Neural crest cell (in vitro differentiated cells): ENCODE data around the gene HDAC2. TPM values are rescaled to one million over a fixed set of nuclear protein-coding genes. Genes with fewer than 3 reads are reported as not detected.
"Not testable (repeated sequence)": the region's sequence is repeated elsewhere in the genome, so short reads cannot be mapped to it uniquely, and the experiment has no call there.

Experiments used
- DNase-seq: peaks from one replicate; pipeline ENCODE4 v3.0.0; 2021; ENCODE audit warnings: low read depth, mixed read lengths, low spot score
- H3K27ac Mint-ChIP-seq: one replicate; pipeline ENCODE4 v1.8.0; 2021; ENCODE audit warnings: mild to moderate bottlenecking, mixed read lengths; ENCODE audit not compliant: unreplicated experiment
- H3K27me3 Mint-ChIP-seq: 2 replicates; pipeline ENCODE4 v1.8.0; 2021; ENCODE audit warnings: low read depth, mild to moderate bottlenecking, mixed read lengths
- H3K36me3 Mint-ChIP-seq: 2 replicates; pipeline ENCODE4 v1.8.0; 2021; ENCODE audit warnings: low read depth, mild to moderate bottlenecking, mixed read lengths
- H3K4me1 Mint-ChIP-seq: 2 replicates; pipeline ENCODE4 v1.8.0; 2021; ENCODE audit warnings: mixed read lengths
- H3K4me3 Mint-ChIP-seq: one replicate; pipeline ENCODE4 v1.8.0; 2021; ENCODE audit warnings: mild to moderate bottlenecking, mixed read lengths
- H3K9me3 Mint-ChIP-seq: 2 replicates; pipeline ENCODE4 v1.8.0; 2021; ENCODE audit warnings: mixed read lengths
- CTCF ChIP-seq: fragments of 200-600 bp; sonication (generic); conservative IDR thresholded peaks from 2 replicates; pipeline ENCODE4 v1.5.0; 2021; ENCODE audit warnings: antibody characterized with exemption, mild to moderate bottlenecking
- long read RNA-seq: library from polyadenylated mRNA; unstranded; transcript quantifications from one replicate; pipeline ENCODE4 v2.0.0, GENCODE V29; 2020
- total RNA-seq: library from RNA; stranded (reverse); gene quantifications from 2 replicates; pipeline ENCODE4 v1.2.1, GENCODE V29; 2021

The HDAC2 gene
- total RNA-seq = 304 and 310 TPM in 2 replicates
- long read RNA-seq, full-length matches to known transcripts = 386 of 784 reads
- long read RNA-seq, partial matches to known transcripts = 360 of 784 reads
- long read RNA-seq, other reads (novel, unspliced or antisense) = 38 of 784 reads

- no peak for TF ChIP-seq CTCF
- H3K9me3 Mint-ChIP-seq = peaks cover 4% of the 10 kb centered on the region
Observed at GRCh38 chr6:113970805-113971676, at the start of gene HDAC2. Gene HDAC2, minus strand, starts transcription at chr6:113971148. Its CDS starts 240 bp downstream, at chr6:113970908.

GRCh38 chr6:114020196-114020595 is 49.2 kb upstream of the HDAC2 start:
- Mint-ChIP-seq H3K4me1 (no peaks in the 10 kb centered on the region), H3K27me3 (no peaks in the 10 kb centered on the region), H3K36me3 (peaks cover 6% of the 10 kb centered on the region), H3K27ac (no peak overlapping the region), H3K4me3 (no peak overlapping the region), H3K9me3 (peaks cover 18% of the 10 kb centered on the region)
- TF ChIP-seq CTCF = no peak
- DNase-seq = no peak

More at GRCh38 chr6:113970805-113971676, at the start of gene HDAC2:
- peaks cover 5% of the 10 kb centered on the region for H3K27me3 Mint-ChIP-seq
- peak; percentile 82 for DNase-seq
- peak within 1 kb of the TSS; percentile 100 for H3K27ac Mint-ChIP-seq
- H3K4me3 Mint-ChIP-seq = peak within 1 kb of the TSS; percentile 98
- H3K36me3 Mint-ChIP-seq = peaks cover 8% of the 10 kb centered on the region
- peaks cover 31% of the 10 kb centered on the region for H3K4me1 Mint-ChIP-seq

- not testable (repeated sequence) for H3K36me3 Mint-ChIP-seq, H3K27ac Mint-ChIP-seq, H3K4me3 Mint-ChIP-seq, DNase-seq, H3K4me1 Mint-ChIP-seq, H3K27me3 Mint-ChIP-seq
- H3K9me3 Mint-ChIP-seq = peaks cover 11% of the 10 kb centered on the region
Observed at GRCh38 chr6:114017146-114017545, 46.2 kb upstream of the HDAC2 start.

GRCh38 chr6:114014106-114014505 is 43.2 kb upstream of the HDAC2 start:
- not testable (repeated sequence) for H3K36me3 Mint-ChIP-seq, H3K27me3 Mint-ChIP-seq, H3K4me3 Mint-ChIP-seq, H3K4me1 Mint-ChIP-seq, DNase-seq, H3K9me3 Mint-ChIP-seq, H3K27ac Mint-ChIP-seq

GRCh38 chr6:114011486-114011885 is 40.5 kb upstream of the HDAC2 start:
- not testable (repeated sequence) for H3K4me3 Mint-ChIP-seq, DNase-seq, H3K36me3 Mint-ChIP-seq, H3K4me1 Mint-ChIP-seq, H3K27me3 Mint-ChIP-seq, H3K9me3 Mint-ChIP-seq, H3K27ac Mint-ChIP-seq

GRCh38 chr6:114010540-114010939 is 39.6 kb upstream of the HDAC2 start:
- H3K36me3 Mint-ChIP-seq = no peaks in the 10 kb centered on the region
- no peaks in the 10 kb centered on the region for H3K27me3 Mint-ChIP-seq
- DNase-seq = no peak
- TF ChIP-seq CTCF = no peak
- H3K4me3 Mint-ChIP-seq = no peak overlapping the region
- H3K4me1 Mint-ChIP-seq = no peaks in the 10 kb centered on the region
- H3K9me3 Mint-ChIP-seq = no peaks in the 10 kb centered on the region
- H3K27ac Mint-ChIP-seq = no peak overlapping the region

- Mint-ChIP-seq H3K4me3 (no peak overlapping the region), H3K27ac (no peak overlapping the region), H3K9me3 (peaks cover 4% of the 10 kb centered on the region), H3K4me1 (no peaks in the 10 kb centered on the region), H3K36me3 (no peaks in the 10 kb centered on the region), H3K27me3 (no peaks in the 10 kb centered on the region)
- TF ChIP-seq CTCF = no peak
- DNase-seq = no peak
Observed at GRCh38 chr6:114009192-114009591, 38.2 kb upstream of the HDAC2 start.
